Loucy (cell line): ENCODE results near the gene PIPOX.

Experiments used
- EZH2phosphoT487 ChIP-seq: fragments of 200-600 bp; IDR thresholded peaks from 2 replicates; pipeline ENCODE4 v1.6.1; 2018; ENCODE audit warnings: antibody characterized with exemption, mild to moderate bottlenecking, moderate library complexity, borderline replicate concordance
- TF ChIP-seq, protein P1 (sequence below): fragments of 200-600 bp; sonication (generic); conservative IDR thresholded peaks from 2 replicates; pipeline ENCODE4 v1.5.1; 2014; ENCODE audit warnings: mild to moderate bottlenecking, antibody characterized with exemption, low read length

- TF ChIP-seq, protein P1, sequence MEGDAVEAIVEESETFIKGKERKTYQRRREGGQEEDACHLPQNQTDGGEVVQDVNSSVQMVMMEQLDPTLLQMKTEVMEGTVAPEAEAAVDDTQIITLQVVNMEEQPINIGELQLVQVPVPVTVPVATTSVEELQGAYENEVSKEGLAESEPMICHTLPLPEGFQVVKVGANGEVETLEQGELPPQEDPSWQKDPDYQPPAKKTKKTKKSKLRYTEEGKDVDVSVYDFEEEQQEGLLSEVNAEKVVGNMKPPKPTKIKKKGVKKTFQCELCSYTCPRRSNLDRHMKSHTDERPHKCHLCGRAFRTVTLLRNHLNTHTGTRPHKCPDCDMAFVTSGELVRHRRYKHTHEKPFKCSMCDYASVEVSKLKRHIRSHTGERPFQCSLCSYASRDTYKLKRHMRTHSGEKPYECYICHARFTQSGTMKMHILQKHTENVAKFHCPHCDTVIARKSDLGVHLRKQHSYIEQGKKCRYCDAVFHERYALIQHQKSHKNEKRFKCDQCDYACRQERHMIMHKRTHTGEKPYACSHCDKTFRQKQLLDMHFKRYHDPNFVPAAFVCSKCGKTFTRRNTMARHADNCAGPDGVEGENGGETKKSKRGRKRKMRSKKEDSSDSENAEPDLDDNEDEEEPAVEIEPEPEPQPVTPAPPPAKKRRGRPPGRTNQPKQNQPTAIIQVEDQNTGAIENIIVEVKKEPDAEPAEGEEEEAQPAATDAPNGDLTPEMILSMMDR = no peak
- no peak for TF ChIP-seq EZH2phosphoT487
Observed at GRCh38 chr17:29090750-29091605, 48.0 kb downstream of the PIPOX start.
